HG03097 (cell line): ENCODE results near the gene C3.
"Not testable (repeated sequence)": the region's sequence is repeated elsewhere in the genome, so short reads cannot be mapped to it uniquely, and the experiment has no call there.

ENCODE experiments used
- ATAC-seq: cut with Tn5 transposase; IDR thresholded peaks from one replicate; pipeline ENCODE4 v1.9.1; 2021; ENCODE audit not compliant: unreplicated experiment, low FRiP score

C3 gene

GRCh38 chr19:6714749-6715555 is 5.5 kb downstream of the C3 start:
- no peak for ATAC-seq

GRCh38 chr19:6713773-6714692 is 6.4 kb downstream of the C3 start:
- ATAC-seq = no peak

GRCh38 chr19:6712692-6713670 is 7.5 kb downstream of the C3 start:
- no peak for ATAC-seq

GRCh38 chr19:6712231-6712630 is 8.2 kb downstream of the C3 start:
- ATAC-seq = no peak

GRCh38 chr19:6711605-6712004 is 8.8 kb downstream of the C3 start:
- no peak for ATAC-seq

GRCh38 chr19:6711078-6711361 is 9.4 kb downstream of the C3 start:
- no peak for ATAC-seq

GRCh38 chr19:6710273-6711077 is 10.0 kb downstream of the C3 start:
- ATAC-seq = no peak

GRCh38 chr19:6709549-6709948 is 10.9 kb downstream of the C3 start:
- ATAC-seq = no peak

- ATAC-seq = not testable (repeated sequence)
These were observed 11.5 kb downstream of the C3 start for GRCh38 chr19:6708913-6709312.

- no peak for ATAC-seq
These were observed 12.1 kb downstream of the C3 start for GRCh38 chr19:6708346-6708745.

- ATAC-seq = no peak
These were observed 12.8 kb downstream of the C3 start for GRCh38 chr19:6707658-6708018.

- no peak for ATAC-seq
These were observed 13.3 kb downstream of the C3 start for GRCh38 chr19:6707011-6707657.

- no peak for ATAC-seq
These were observed 13.9 kb downstream of the C3 start for GRCh38 chr19:6706633-6706958.

- no peak for ATAC-seq
These were observed 14.4 kb downstream of the C3 start for GRCh38 chr19:6705931-6706632.

- no peak for ATAC-seq
These were observed 19.7 kb downstream of the C3 start for GRCh38 chr19:6700586-6701316.

GRCh38 chr19:6699935-6700334 is 20.5 kb downstream of the C3 start:
- no peak for ATAC-seq

GRCh38 chr19:6697291-6697690 is 23.2 kb downstream of the C3 start:
- ATAC-seq = no peak

GRCh38 chr19:6696239-6696820 is 24.1 kb downstream of the C3 start:
- no peak for ATAC-seq
